NCI-H128 (cell line): Measurements from ENCODE around the gene ALK.

Experiments used
- DNase-seq: peaks from one replicate; lab custom pipeline; 2025; ENCODE audit not compliant: unreplicated experiment; lab: John Stamatoyannopoulos, UW

ALK gene

DNA sequence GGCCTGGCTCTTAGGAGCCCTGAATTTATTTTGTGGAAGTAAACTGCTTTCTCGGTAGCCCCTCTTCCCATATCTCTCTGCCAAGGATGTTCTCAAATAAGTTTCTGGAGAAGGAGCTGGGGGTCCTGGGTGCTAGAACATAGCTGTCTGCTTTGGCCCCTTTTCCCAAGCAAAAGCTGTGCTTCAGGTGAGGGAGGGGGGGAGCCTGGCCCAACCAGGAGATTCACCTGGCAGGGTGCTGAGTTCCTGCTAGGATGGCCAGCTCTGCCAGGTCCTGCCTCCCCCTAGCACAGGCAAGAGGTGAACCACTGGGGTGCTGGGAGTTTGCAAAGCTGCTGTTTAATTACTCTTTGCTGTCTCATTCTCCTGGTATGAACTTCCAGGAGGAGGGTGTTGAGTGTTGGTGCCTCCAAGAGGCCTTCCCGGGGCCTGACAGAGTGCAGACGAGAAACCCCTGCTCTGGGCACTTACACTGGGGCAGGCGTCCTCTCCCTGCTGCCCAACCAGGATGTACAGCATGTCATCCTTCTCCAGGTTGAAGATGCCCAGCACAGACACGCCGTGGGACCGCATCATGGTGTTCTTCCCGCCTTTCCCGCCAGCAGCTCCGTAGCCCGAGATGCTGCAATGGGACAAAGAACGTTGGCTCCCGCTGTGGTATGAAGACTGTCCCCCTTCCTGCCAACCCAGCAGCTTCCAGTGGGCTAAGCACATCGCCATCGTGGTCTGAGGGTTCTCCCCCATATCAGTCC, 682.0 kb downstream of the ALK start:
- no peak for DNase-seq

DNA sequence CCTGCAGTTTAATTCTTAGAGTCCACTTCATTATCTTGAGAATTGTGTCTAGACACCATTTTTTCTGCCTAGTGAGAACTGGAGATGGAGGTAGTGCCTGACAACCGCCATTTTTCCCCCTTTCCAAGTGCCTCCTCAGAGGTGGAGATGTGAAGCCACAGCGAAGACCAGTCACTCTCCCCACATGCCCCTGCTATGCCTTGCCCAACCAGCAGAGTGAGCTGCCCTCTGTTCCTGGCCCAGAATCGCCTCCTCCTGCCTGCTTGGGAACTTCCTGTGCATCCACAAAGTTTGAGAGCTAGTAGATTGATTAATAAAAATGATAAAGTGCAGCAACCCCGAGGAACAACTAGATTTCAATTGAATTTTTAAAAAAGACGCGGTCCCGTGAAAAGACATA, 682.9 kb downstream of the ALK start:
- DNase-seq: no peak

DNA sequence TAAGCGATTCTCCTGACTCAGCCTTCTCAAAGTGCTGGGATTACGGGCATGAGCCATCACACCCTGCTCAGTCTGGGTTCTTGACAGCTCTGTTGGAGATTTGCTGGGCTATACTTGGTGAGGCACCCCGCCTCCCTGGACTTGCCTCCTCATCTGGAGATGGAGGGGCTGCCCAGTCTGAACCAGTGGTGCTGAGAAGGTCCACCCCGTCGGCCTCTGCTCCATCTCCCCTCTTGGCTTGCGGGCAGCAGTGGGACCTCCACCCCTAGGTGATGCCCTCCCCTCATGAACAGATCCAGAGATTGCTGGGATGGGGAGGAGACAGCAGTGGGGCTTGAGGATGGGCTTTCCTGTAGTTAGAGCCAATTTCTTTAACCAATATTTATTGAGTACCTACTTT, 685.3 kb downstream of the ALK start:
- no peak for DNase-seq

DNA sequence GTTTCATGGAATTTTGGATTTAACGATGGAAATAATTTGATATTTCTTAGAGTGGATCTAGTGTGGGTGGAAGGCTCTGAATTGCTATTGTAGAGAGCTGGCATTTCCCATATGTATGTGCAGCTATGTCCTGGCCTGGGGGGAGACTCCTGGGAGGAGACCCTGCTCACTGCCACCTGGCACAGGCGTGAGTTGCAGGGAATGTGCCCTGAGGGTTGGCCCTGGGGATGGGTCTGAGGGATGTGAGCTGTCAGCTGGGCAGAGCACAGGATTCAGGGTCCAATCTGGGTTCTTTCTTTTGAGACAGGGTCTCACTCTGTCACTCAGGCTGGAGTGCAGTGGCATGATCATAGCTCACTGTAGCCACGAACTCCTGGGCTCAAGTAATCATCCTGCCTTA, 686.0 kb downstream of the ALK start:
- no peak for DNase-seq

DNA sequence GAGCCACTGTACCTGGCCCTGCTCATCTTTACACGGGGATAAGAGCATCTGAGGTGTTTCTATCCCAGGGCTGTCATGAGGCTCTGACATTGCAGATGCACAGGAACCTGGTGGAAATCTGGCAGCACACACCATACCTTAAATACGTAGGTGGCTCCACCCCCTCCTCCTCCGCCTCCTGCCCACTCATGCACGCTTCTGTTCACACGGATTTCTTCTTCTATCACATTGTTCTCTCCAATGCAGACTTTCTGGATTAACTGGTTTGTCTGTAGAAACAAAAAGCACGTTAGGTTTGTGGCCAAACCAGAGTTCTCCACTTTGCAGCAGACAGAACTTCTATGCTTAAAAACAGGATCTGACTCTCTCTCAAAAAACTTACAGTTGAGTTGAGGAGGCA, 688.0 kb downstream of the ALK start:
- DNase-seq: no peak

DNA sequence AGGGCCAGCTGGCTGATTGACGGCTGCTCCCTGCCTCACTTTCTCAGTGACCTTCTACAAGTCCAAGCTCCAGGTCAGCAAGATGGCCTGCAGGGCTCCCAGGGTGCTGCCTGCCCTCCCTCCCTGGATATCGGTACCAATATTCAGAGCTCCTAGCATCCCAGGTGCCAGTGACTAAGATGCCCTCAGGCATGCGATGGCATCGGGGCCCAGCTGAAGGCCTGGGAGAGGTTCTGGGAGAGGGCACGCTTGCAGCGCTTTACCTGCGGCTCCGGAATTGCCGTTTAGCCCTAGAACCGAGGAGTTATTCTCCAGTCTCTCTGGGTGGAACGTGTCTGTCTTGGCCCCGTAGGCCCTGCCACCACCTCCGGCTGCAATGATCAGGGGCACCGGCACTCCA, 689.3 kb downstream of the ALK start:
- no peak for DNase-seq

DNA sequence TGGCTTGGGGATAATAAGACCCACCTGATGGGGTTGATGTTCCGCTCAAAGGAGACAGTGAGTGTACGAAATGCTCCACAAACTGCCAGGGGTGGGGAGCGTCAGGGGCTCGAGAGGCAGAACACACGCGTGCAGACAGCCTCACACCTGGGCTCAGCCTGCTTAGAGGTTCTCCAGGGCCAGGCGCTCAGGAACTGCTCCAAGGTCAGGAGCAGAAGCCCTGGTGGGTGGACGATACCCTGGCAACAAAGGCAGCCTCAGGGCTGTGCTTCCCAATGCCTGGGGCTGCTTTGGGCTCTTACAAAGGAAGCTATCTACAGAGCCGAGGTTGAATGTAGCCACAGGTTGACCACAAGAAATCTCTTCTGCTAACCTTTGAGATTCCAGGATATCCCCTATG, 691.7 kb downstream of the ALK start:
- no peak for DNase-seq

DNA sequence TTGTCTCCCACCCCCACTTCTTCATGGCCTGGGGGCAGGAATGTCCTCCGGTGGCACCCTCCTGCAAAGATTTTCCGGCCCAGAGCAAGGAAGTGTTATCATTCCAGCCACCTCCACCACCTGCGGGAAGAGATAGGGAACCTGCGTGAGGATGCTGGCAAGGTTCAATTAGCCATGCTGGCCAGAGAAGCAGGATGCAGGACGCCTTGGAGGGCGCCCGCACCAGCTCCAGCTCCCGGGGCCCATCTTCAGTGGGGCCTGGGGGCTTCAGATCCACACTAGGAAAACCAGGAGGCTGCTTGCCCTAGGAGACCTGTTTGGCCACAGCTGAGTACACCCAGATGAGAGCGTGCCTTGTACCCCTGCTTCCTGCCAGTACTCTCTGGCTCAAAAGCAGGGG, 692.4 kb downstream of the ALK start:
- DNase-seq: no peak

DNA sequence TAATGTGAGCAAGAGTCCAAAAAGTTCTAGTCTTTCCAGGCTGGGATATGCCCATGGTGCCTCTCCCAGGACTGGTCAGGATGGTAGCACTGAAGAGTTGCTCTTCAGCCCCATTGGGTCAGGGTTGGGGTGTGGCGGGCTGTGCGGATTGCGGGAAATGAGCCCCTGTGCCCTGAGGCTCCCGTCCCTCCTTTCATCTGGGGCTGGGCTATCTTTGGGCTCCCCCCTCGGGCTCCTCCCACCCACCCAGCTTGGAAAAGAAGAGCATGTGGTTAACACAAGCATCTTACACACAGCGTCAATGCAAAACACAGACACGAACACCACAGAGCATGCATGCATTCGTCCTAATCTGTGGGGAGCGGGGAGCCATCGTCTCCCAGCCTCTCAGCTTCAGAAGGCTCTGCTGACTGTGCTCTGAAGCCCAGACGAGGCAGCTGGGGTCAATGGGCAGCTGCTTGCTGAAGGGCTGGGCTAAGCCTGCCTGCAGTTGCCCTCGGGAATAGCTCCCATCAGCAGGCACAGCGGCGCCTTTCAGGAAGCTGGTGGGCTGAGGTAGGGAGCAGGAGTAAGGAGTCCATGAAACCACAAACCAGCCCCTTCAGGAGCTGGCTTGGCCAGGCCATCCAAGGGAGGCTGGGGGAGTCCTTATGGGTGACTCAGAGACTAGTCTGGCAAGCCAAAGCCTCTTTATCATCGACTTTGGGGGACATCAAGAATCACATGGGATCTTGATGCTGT, 693.3 kb downstream of the ALK start:
- DNase-seq: no peak

DNA sequence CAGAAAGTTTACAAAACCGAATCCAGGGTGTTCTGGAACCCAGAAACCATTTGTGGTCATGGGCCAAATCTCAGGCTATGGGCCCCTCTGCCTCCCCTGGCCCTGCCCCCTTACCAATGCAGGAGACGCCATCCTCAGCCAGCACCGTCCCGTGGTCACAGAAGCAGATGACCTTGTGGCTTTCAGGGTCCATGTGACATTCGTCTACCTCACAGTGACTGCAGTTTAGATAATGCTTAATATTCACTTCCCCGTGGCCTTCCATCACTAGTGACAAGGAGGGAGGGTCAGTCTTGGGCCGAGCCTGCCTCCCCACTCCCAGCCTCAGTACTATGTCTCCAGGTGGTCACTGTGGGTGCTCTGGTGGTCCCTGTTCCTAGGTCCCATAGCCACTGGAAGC, 694.6 kb downstream of the ALK start:
- no peak for DNase-seq

DNA sequence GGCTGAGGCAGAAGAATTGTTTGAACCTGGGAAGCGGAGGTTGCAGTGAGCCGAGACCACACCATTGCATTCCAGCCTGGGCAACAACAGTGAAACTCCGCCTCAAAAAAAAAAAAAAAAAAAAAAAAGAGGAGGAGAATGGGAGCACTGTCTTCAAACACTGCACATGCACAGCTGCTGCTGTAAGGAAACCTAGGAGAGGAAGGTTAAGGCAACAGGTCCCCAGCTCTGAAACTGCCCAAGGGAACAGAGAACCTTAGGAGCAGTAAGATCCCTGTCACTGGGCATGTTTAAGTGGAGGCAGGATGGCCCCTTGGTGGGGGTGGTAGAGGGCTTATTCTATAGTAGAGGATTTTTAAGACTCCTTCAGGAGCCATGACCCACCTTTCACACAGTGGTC, 695.0 kb downstream of the ALK start:
- DNase-seq: no peak

DNA sequence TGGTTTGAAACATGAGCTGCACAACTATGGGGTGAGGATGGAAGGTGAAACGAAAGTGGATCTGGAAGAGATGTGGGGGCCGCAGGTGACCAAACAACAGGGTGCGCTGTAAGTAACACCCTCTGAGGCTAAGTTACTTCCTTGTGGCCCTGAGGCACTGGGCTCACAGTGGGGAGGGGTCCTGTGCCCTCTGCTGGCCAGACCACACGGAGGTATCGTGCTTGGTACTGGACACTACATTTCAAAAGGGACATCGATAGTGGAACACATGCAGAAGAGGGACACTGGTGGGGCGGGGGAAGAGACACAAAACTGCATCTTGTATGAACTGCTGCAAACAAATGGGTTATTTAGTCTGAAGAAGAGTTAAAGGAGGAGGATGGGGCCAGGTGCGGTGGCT, 695.6 kb downstream of the ALK start:
- no peak for DNase-seq

DNA sequence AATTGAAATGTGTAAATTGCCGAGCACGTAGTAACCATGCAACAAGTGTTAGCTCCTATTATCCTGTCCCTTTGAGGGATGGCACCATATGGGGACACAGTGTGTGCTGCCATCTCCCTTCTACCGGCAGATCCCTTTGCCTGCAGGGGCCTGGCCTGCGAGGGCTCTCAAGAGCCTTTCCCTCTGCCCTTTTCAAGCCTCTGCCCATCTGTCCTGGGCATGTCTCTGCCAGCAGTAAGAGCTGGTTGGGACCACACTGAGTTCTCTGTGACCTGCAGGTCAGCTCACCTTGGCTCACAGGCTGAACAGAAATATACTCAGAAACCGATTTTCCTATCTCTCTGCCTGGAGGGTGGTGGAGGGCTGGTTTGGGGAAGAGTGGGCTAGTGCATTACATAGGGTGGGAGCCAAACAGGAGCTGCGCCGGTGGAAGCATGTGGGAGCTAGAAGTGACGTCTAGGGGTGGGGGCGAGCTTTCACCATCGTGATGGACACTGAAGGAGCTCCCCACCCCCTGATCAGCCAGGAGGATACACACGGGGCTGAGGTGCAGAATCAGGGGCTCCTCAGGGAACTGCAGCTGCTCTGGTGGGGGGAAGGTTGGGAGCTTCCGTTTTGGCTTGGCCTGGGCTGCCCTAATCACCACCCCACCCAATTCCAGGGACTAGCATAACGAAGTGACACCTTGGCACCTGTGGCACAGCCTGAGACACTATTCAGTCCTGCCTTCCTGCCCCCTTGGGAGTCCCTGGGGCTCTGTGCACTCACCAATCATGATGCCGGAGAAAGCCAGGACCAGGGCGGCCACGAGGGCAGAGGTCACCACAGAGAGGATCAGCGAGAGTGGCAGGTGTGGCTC, 696.5 kb downstream of the ALK start:
- no peak for DNase-seq

DNA sequence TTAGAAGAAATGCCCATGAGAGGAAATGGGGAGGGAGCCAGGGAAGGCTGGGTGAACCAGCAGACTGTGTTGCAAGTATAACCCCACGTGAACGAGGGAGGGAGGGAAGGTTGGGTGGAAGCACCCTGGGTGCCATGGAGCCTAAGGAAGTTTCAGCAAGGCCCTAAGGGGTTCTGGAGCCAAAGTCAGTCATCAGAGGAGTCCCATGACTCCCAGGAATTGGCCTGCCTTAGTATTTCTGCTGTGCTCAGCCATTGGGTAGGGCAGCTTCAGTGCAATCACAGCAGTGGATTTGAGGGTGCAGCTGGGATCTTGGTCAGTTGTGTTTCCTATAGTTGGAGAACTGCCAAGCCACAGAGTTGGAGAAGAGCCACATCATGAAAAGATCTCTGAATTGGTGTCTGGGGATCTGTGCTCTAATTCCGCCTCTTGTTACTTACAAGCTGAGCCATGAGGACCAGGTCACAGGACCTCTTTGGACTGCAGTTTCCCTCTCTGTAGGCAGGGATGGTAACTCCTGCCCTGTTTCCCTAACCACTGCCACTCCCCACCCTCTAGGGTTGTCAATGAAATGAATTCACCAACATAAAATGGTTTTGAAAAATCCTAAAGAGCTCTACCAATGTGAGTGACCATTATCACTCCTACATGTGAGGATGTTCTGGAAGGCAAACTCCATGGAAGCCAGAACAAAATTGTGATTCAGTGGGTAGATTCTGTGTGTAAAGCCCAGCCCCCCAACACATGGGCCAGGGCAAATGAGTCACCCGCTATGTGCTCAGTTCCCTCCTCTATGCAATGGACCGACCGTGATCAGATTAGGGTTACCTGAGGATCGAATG, 697.3 kb downstream of the ALK start:
- no peak for DNase-seq

DNA sequence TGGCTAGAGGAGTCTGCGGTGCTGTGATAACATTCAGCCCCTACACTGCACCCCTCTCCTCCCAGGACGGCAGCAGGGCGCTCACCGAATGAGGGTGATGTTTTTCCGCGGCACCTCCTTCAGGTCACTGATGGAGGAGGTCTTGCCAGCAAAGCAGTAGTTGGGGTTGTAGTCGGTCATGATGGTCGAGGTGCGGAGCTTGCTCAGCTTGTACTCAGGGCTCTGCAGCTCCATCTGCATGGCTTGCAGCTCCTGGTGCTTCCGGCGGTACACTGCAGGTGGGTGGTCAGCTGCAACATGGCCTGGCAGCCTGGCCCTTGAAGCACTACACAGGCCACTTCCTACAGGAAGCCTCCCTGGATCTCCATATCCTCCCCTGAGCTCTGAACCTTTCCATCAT, 698.1 kb downstream of the ALK start:
- no peak for DNase-seq

DNA sequence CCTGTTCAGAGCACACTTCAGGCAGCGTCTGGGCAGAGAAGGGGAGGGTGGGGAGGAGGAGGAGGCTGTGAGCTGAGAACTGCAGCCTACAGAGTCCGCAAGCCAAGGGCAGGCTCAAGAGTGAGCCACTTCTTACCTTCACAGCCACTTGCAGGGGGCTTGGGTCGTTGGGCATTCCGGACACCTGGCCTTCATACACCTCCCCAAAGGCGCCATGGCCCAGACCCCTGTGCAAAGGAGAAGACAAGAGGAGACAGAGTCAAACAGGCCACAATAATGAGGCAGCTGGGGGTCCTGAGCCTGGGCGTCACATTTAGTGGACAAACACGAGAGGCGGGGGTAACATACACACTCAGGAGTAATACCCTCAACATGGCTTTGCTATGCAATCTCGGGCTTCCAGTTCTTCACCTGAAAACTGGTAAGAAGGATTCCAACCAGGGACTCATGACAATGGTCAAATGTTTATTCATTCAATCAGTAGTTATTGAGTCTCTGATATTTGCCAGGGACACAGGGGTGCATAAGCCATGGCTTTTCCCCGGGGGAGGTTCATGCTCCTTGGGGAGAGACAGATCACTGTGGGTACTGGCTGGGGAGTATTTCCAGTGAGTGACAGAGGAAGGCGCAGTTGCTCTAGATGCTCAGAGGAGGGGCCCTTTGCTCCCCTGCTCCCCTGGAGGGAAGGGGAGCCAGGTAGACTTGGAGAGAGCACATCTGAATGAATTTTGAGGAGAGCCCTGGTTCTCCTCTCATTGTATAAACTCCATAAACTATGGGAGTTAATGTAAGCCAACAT, 698.8 kb downstream of the ALK start:
- no peak for DNase-seq

DNA sequence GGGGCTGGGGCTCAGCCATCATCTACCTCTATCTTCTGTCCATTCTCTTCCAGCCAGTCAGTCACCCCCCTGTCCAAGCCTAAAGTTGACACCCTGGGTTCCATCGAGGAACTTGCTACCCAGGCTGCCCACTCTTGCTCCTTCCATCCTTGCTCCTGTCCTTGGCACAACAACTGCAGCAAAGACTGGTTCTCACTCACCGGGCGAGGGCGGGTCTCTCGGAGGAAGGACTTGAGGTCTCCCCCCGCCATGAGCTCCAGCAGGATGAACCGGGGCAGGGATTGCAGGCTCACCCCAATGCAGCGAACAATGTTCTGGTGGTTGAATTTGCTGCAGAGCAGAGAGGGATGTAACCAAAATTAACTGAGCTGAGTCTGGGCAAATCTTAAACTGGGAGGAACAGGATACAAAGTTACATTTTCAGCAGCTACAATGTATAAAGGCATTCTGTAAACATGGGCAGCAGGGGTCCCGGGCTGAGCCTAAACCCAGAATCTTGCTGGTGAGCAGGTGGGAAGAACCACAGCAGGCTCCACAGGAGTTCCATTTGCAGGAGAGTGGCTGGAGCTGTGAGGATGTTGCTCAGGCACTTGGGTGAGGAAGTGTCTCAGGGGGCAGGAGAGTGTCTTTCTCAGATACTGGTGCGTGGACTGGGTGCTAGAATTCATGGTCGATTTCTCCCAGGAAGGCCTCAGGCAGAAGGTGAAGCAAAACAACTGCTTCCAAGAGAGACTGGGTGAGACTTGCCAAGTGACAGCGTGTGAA, 700.7 kb downstream of the ALK start:
- DNase-seq: no peak

DNA sequence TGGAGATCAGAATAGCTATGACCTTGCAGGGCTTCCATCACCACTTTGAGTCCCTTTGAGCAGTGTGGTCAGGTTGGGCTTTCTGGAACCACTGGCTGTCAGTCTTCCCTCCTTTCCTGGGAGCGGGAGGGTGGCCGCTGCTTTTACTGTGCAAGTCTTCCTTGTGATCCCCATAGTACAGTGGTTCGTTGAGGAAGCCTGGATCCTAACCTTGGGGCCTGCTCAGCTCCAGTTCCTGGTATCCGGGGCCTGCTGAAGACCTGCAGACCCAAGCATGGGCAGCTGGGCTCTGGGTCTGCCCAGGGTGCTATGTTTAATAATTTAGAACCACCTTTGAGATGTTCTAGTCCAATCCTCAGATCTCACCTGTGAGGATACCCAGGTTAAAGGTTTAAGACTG, 702.0 kb downstream of the ALK start:
- no peak for DNase-seq

DNA sequence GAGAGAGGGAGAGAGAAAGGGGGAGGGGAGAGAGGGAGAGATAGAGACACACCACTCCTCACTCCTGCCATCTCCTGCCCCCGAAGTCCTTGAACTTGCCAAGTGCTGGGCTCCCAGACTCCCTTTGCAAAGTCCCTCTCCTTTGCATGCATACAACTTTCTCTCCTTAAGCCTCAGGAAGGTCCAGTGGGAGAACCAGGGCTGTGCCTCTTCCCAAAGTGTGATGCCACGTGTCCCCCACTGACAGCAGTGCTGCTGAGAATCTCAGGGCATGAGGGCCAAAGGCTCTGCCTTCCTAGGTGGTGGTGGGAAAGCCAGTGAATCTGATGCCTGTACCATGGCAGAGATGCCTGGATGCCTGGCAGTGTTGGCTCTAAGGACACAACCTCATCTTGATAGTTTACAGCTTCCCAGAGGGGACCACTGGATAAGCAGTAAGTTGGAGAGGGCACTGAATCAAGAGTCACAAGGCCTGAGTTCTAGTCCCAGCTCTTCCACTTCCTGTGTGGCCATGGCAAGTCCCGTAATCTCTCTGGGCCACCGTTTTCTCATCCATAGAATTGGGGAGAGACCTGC, 702.7 kb downstream of the ALK start:
- no peak for DNase-seq
